ENCODE data around the gene ZYX. TPM values are rescaled to one million over a fixed set of nuclear protein-coding genes. Genes with fewer than 3 reads are reported as not detected.

ZYX gene
- total RNA-seq, 2 experiments from 2014 or later: 105 to 107 TPM

- CTCF ChIA-PET: interaction anchor here (0.6 kb wide), 1 partner anchor 1852 kb away, joined by 3 read pairs; no protein-coding TSS in a partner anchor
- POLR2A ChIA-PET: no interaction called here
These were observed 48.9 kb downstream of the ZYX start for GRCh38 chr7:143429770-143430698.

GRCh38 chr7:143431109-143431508 is 50.0 kb downstream of the ZYX start:
- ChIA-PET POLR2A (no interaction called here), CTCF (no interaction called here)

GRCh38 chr7:143433759-143434158 is 52.6 kb downstream of the ZYX start:
- CTCF ChIA-PET: no interaction called here
- POLR2A ChIA-PET: no interaction called here

- CTCF ChIA-PET: no interaction called here
These were observed 53.5 kb downstream of the ZYX start for GRCh38 chr7:143434660-143435059.

GRCh38 chr7:143435266-143435665 is 54.1 kb downstream of the ZYX start:
- ChIA-PET POLR2A (no interaction called here), CTCF (interaction anchor here (0.7 kb wide), 1 partner anchor 1453 kb away, joined by 3 read pairs; no protein-coding TSS in a partner anchor)

More at GRCh38 chr7:143434660-143435059, 53.5 kb downstream of the ZYX start:
- POLR2A ChIA-PET: no interaction called here

GRCh38 chr7:143436325-143436946 is 55.3 kb downstream of the ZYX start:
- POLR2A ChIA-PET: no interaction called here

GRCh38 chr7:143437578-143437977 is 56.4 kb downstream of the ZYX start:
- ChIA-PET CTCF (no interaction called here), POLR2A (no interaction called here)

More at GRCh38 chr7:143436325-143436946, 55.3 kb downstream of the ZYX start:
- CTCF ChIA-PET: interaction anchor here (1.0 kb wide), 1 partner anchor 19 kb away, joined by 3 read pairs; no protein-coding TSS in a partner anchor

- CTCF ChIA-PET: no interaction called here
- POLR2A ChIA-PET: no interaction called here
These were observed 58.7 kb downstream of the ZYX start for GRCh38 chr7:143439866-143440265.

Other genes with a start within 250 kb of the ZYX start
- not detected for gene PIP, start 249.3 kb upstream of the ZYX start, total RNA-seq
- not detected for gene TAS2R39, start 197.9 kb upstream of the ZYX start, total RNA-seq
- not detected for gene TAS2R40, start 159.3 kb upstream of the ZYX start, total RNA-seq
- gene GSTK1, start 117.9 kb upstream of the ZYX start, total RNA-seq: 100 to 1,000 TPM; 131 to 132 TPM
- gene TMEM139, start 96.4 kb upstream of the ZYX start, total RNA-seq: under 1 TPM; 0.52 to 0.80 TPM
- 100 to 1,000 TPM; 106 TPM for gene CASP2, start 93.0 kb upstream of the ZYX start, total RNA-seq
- gene CLCN1, start 65.2 kb upstream of the ZYX start, total RNA-seq: not detected
- gene FAM131B, start 18.6 kb upstream of the ZYX start, total RNA-seq: 1 to 10 TPM; 2.2 to 2.3 TPM
- under 1 TPM; 0.69 to 0.82 TPM for gene EPHA1, start 27.5 kb downstream of the ZYX start, total RNA-seq
- gene TAS2R60, start 62.1 kb downstream of the ZYX start, total RNA-seq: not detected
- gene TAS2R41, start 96.5 kb downstream of the ZYX start, total RNA-seq: not detected
- gene CTAGE15, start 190.5 kb downstream of the ZYX start, total RNA-seq: under 1 TPM in 1 of 2 experiments, not detected in 1; 0.42 TPM
- gene TCAF2, start 239.6 kb downstream of the ZYX start, total RNA-seq: 10 to 100 TPM; 27.5 to 29.4 TPM

All from activated CD8-positive, alpha-beta memory T cell treated with anti-CD3 and anti-CD28 coated beads for 36 hours (primary cell).